ES-I3 (cell line): Measurements from ENCODE around the gene AGAP1.
"Not testable (repeated sequence)": the region's sequence is repeated elsewhere in the genome, so short reads cannot be mapped to it uniquely, and the experiment has no call there.

Source experiments
- H3K36me3 ChIP-seq: 2 replicates; pipeline ENCODE4 v1.6.1; 2013; ENCODE audit warnings: mild to moderate bottlenecking, low read length, control low read depth, moderate library complexity; ENCODE audit not compliant: insufficient read depth
- H3K4me1 ChIP-seq: 2 replicates; pipeline ENCODE4 v1.6.1; 2013; ENCODE audit warnings: mild to moderate bottlenecking, control low read depth, low read length; ENCODE audit not compliant: insufficient read depth
- H3K9ac ChIP-seq: 2 replicates; pipeline ENCODE4 v1.6.1; 2013; ENCODE audit warnings: low read depth, mild to moderate bottlenecking, low read length, moderate library complexity
- H3K9me3 ChIP-seq: 2 replicates; pipeline ENCODE4 v1.6.1; 2013; ENCODE audit warnings: mild to moderate bottlenecking, low read length, moderate library complexity; ENCODE audit not compliant: control insufficient read depth, insufficient read depth

The AGAP1 gene

DNA sequence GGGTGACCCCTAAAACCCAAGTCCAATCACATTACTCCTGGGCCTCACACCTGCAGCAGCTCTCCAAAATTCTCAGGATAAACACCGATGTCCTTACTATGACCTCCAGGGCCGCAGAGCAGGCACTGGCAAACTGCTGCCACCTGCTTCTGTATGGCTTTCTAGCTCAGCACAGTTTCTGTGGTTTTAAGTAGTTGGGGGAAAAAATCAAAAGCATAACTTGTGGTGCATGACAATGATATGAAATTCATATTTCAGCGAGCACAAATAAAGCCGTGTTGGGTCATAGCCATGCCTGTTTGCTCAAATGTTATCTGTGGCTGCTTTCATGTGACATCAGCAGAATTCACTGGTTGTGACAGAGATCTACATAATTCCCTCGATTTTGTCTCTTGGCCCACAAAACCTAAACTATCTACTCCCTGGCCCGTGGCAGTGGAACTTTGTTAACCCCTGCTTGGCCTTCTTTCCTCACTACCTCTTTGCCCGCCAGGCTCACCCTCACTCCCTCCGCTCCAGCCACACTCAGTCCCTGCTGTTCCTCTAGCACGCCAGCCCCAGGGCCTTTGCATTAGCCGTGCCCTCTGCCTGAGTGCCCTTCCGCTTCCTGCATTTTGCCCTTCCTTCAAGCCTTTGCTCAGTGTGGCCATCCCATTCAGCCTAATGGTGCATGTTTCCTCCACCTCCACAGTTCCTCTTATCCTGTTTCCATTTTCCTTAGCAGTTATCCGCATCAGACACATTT is 108.3 kb downstream of the AGAP1 start:
- H3K4me1 ChIP-seq: peaks cover 6% of the 10 kb centered on the region
- no peaks in the 10 kb centered on the region for H3K36me3 ChIP-seq
- H3K9ac ChIP-seq: no peak overlapping the region
- no peaks in the 10 kb centered on the region for H3K9me3 ChIP-seq

DNA sequence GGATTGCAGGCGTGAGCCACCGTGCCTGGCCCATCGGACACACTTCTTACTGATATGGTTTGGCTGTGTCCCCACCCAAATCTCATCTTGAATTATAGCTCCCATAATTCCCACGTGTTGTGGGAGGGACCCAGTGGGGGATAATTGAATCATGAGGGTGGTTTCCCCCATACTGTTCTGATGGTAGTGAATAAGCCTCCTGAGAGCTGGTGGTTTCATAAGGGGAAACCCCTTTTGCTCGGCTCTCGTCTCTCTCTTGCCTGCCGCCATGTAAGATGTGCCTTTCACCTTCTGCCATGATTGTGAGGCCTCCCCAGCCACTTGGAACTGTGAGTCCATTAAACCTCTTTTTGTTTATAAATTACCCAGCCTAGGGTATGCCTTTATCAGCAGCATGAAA is 109.1 kb downstream of the AGAP1 start:
- H3K4me1 ChIP-seq, H3K36me3 ChIP-seq, H3K9ac ChIP-seq, H3K9me3 ChIP-seq: not testable (repeated sequence)

DNA sequence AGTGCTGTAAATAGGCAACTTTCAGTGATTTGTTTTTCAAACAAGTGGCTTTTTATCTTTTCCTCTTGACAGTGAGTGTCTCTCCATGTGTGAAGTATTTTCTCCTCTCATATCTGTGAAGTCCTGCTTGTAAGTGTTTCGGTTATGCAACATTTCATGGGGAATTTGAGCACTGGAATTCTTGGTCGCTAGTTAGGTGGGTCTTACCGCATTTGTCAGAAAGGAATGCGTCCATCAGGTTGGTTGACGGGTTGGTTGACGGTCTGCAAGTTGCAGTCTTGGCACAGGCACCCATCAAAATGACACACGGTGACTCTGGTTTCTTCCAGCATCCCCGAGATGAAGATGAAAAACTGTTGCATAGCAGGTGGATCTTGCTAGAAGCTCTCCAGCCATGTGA is 109.8 kb downstream of the AGAP1 start:
- Histone ChIP-seq H3K9ac (no peak overlapping the region), H3K4me1 (peaks cover 6% of the 10 kb centered on the region), H3K36me3 (no peaks in the 10 kb centered on the region), H3K9me3 (no peaks in the 10 kb centered on the region)

DNA sequence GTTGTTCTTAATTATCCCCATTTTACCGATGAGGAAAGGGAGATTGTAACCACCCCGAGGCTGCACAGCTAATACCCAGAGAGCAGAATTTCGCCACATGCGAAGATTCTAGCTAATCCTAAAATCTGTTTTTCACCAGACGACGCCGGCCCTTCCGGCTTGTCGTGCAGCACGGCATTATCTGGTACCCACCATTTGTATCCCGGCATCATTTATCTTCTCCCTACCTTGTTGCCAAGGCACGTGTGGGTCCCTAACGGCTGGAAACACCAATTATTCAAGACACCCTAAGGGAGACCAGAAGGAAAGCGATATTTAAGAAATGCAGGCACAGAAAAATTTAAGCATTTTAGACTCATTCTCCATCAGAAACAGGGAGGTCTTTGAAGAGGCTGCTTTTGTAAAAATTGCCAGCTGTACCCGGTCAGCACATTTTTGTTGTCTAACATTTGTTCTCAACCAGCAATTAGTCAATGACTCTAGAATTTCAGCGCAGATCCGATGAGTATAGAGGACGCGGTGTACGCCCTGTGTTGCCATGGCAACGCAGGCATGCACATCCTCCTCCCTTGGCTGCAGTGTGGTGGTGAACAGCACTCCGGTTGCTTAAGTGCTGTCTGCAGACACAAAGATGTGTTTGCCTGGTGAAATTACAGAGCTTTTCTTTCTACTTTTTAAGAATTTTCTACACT is 111.6 kb downstream of the AGAP1 start:
- Histone ChIP-seq H3K36me3 (no peaks in the 10 kb centered on the region), H3K9me3 (no peaks in the 10 kb centered on the region), H3K4me1 (peaks cover 6% of the 10 kb centered on the region), H3K9ac (no peak overlapping the region)

DNA sequence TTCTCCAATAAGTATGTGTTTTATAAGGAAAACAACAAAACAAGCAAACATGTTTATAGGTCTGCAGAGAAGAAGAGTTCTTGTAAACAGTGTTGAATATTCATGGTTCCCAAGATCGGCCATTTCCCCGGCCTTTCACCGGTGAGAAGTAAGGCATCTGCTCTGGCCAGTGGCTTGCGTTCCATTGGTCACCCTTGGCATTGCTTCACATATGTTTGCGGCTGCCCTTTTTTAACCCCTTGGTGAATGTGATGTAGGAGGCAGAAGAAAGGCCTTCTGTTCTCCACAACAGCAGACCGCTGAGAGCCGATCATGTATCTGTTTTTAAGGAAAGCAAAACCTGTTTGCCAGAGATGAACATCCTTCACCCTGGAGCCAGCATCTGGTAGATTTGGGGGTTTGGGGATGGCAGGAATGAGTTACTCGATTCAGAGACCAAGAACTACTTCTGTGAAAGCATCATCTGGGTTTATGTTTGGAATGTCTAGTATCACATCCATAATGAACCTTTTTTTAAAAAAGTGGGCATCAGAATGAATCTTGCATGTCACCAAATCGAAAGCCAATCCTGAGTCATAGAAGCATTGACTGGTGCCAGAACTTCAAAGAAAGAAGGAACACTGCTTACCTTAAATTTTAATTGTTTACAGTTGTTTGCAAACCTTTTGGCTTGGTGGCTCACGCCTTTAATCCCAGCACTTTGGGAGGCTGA is 112.3 kb downstream of the AGAP1 start:
- peaks cover 6% of the 10 kb centered on the region for H3K4me1 ChIP-seq
- no peak overlapping the region for H3K9ac ChIP-seq
- H3K9me3 ChIP-seq: no peaks in the 10 kb centered on the region
- no peaks in the 10 kb centered on the region for H3K36me3 ChIP-seq

DNA sequence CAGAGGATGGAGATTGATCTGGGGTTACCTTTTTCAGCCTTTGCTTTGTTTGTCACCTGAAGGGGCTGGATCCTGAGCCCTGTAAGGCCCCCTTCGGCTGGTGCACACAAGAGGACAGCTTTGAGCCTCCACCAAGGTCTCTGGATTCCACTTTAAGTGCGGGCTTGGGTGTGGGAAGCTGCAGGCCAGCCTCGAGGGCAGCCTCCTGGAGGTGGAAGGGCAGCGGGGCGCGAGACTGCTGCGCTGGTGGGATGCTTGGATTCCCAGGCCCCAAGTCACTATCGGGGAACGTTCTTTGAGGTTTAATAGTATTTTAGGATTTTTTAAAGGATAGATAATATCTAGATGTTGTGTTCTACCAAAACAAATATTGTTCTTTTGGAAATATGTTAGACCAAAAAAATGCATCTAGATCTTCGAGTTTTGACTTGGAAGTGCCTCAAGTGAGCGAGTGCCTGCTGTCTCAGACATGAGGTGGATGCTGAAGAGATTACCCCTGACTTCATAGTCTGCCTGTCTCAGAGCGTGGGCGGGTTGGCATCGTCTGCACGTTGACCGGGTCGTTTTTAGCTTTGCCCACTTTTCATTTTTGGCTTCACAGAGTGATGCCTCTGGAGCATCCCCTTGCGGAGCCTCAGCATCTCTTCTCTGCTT is 113.8 kb downstream of the AGAP1 start:
- Histone ChIP-seq H3K9ac (no peak overlapping the region), H3K4me1 (peaks cover 6% of the 10 kb centered on the region), H3K9me3 (no peaks in the 10 kb centered on the region), H3K36me3 (no peaks in the 10 kb centered on the region)

DNA sequence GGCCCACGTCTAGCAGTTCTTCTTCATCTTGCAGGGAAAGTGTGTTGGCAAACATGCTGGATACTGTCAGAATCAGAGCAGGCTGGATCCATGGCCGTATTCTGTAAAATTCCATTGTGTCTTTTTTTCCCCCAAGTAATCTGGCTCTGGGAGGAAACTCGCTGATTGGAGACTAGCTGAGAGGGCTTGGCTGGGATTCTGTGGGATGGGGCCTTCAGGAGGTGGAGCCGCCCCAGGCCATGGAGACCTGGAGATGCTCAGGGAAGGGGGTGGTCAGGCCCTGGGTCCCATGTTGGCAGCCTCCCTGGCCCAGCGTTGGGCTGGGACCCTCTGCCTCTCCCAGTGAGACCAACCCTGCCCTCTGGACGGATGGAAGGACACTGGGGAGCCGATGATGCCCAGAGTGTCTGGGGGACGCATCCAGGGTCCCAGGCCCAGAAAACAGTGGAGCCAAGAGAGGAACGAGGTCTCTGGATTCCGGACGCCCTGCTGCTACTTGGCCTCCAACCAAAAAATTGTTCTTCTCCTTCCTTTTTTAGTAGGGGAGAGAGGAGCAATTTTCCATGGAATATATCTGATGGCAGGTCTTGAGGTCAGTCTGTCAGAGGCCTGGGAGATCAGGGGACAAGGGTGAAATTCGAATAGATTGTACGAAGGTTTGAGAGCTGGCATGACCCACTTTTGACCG is 114.5 kb downstream of the AGAP1 start:
- H3K9me3 ChIP-seq: no peaks in the 10 kb centered on the region
- peaks cover 6% of the 10 kb centered on the region for H3K4me1 ChIP-seq
- no peaks in the 10 kb centered on the region for H3K36me3 ChIP-seq
- no peak overlapping the region for H3K9ac ChIP-seq

DNA sequence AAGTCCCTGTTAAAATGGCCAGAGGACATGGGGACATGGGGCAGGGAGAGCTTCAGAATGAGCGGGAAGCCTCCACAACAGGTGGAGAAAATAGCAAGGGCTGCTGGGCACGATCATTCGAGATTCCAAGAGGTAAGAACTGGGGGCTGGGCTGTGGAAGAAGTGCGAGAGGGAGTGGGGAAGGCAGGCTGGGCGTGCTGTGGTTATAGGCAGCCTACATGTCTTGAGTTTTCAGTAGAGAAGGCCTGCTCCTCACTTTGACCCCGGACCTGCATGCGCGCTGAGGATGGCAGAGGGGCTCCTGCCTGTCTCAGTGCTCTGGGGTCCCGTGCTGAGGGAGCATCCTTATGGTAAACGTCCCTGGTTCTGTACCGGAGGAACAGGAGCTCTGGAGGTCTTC is 115.5 kb downstream of the AGAP1 start:
- peaks cover 6% of the 10 kb centered on the region for H3K4me1 ChIP-seq
- no peaks in the 10 kb centered on the region for H3K36me3 ChIP-seq
- no peaks in the 10 kb centered on the region for H3K9me3 ChIP-seq
- H3K9ac ChIP-seq: no peak overlapping the region

DNA sequence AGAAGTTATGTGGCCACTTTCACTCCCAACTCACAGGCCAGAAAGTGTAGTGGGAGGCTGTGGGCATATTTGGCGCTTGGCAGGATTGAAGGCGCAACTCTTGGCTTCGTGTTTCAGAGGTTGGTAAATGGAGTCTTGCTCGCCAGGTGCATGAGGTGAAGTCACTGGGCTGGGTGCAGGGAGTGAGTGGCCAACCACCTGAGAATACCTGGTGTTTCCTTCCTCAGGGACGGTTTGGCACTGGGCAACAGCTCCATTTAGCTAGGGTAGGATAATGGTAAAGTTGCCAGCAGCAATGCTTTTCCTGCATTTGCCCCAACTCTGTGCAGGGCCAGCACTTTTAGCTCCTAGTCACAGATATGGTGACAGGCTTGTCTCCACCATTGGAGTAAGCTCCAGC is 115.9 kb downstream of the AGAP1 start:
- no peaks in the 10 kb centered on the region for H3K36me3 ChIP-seq
- H3K9me3 ChIP-seq: no peaks in the 10 kb centered on the region
- no peak overlapping the region for H3K9ac ChIP-seq
- peaks cover 9% of the 10 kb centered on the region for H3K4me1 ChIP-seq

DNA sequence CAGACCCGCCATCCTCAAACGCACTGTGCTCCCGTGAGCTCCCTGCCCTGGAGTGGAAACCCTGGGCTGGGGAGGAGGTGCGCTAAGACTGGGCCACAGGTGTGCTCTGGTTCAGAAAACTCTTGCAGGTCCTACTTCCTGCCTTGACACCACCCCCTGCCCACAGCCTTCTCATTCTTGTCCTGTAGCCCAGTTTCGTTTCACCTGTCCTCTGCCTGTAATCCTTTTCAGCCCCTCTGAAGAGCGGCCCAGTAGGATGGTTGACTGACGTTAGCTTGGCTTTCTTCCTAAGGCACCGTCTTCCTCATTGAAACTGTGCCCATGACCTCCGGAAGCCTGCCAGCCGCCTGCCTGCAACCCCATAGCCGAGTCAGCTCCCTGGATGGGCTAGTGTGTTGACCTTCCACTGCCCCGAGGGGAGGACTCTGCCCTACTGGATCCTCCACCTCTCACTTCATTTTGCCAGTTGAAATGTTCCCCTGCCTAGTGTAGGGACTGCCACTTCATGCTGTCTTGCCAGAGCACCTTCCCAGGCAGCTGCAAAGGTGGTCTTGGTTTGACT is 116.9 kb downstream of the AGAP1 start:
- 0 out of 2 replicates have a peak, but pooled peaks cover 3% of the 10 kb centered on the region for H3K4me1 ChIP-seq
- no peaks in the 10 kb centered on the region for H3K36me3 ChIP-seq
- no peaks in the 10 kb centered on the region for H3K9me3 ChIP-seq
- no peak overlapping the region for H3K9ac ChIP-seq

DNA sequence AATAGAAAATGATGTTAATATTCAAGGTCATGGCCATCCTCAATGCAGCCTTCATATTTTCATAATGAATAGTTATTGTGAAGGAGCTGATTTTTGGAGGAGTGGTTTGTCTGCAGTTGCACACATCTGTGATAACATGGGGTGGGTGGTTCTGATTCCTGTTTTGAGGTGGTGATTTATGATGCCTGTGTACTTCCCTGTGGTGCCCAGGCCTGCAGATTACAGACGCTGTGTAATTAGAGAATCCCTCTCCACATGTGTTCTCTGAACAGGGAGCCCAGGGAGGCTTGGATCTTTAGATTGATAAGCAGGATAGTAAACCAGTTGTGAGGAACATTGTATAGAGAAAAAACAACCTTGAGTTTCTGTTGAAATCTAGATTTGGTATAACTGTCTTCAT is 117.5 kb downstream of the AGAP1 start:
- H3K36me3 ChIP-seq: no peaks in the 10 kb centered on the region
- 0 out of 2 replicates have a peak, but pooled peaks cover 3% of the 10 kb centered on the region for H3K4me1 ChIP-seq
- H3K9me3 ChIP-seq: no peaks in the 10 kb centered on the region
- no peak overlapping the region for H3K9ac ChIP-seq

DNA sequence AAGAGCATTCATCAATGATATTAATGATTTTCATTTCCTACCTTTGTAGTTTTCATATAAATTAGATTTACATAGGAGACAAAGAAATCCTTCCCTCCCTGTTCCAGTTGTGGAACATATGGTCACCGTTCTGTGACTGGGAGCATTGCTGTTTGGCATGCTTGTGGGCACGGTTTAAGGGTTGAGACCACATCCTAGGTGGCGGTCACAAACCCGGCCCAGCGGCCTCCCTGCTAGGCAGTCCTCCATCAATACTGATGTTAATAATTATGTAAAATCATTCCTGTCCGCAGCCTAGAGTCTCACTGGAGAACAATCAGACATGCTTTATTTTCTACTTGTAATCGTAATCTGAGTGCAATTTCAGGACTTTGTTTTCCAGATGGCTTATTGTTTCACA is 117.9 kb downstream of the AGAP1 start:
- Histone ChIP-seq H3K36me3 (no peaks in the 10 kb centered on the region), H3K9me3 (no peaks in the 10 kb centered on the region), H3K4me1 (0 out of 2 replicates have a peak, but pooled peaks cover 3% of the 10 kb centered on the region), H3K9ac (no peak overlapping the region)

DNA sequence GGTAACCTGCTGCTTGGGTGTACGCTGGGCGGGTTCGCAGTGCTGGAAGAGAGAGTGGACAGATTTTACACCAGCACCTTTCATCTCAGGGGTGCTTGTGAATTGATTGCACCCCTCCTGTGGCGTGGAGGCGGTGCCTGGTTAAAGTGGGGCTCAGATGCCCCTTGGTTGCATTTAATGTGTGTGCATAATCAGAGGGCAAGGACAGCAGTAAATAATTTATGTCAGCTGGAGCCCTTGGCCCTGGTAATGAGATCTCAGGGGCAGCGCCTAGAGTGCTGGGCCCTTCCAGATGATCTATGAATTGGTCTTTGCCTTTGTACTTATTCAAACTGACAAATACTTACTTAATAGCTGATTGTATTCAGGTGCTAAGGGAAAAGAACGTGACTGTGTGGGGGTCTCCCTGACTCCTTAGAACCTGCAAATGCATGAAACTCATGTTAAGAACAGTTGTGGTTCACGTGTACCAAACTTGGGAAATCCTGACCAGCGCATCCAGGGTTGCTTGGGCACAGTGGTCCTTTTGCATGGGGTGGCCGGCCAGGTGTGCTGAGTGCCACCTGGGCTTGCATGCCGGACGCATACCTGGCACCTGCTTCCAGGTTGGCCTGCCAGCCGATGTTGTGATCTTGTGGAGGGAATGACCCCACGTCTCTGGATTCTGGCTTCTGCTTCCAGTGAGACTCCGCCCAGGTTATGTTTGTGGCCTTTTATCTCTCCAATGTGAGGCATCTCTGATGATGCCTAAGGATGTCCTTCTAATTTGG is 118.5 kb downstream of the AGAP1 start:
- Histone ChIP-seq H3K36me3 (no peaks in the 10 kb centered on the region), H3K9me3 (no peaks in the 10 kb centered on the region), H3K9ac (no peak overlapping the region), H3K4me1 (0 out of 2 replicates have a peak, but pooled peaks cover 3% of the 10 kb centered on the region)
